Measurements from ENCODE around the gene KDSR.

GRCh38 chr18:63409301-63409700 lies 42.3 kb upstream of the KDSR start:
- TF ChIP-seq RAD21 (IDR thresholded peaks at IDR 0.05) = no peak
- TF ChIP-seq CTCF (IDR thresholded peaks at IDR 0.05; ENCODE audit: low read depth, low read length, missing input control) = no peak
- TF ChIP-seq YY1 (IDR thresholded peaks at IDR 0.05) = no peak
- TF ChIP-seq GABPA (IDR thresholded peaks at IDR 0.05 in 1 of 2, conservative IDR thresholded peaks at IDR 0.05 in 1 of 2) = no peak
- TF ChIP-seq TAF1 (conservative IDR thresholded peaks at IDR 0.05) = no peak
- no peak for TF ChIP-seq EGR1 (IDR thresholded peaks at IDR 0.05; ENCODE audit: low read depth in 2 of 2)
- TF ChIP-seq ZBTB33 (IDR thresholded peaks at IDR 0.05) = no peak
- TF ChIP-seq FOXA1 (IDR thresholded peaks at IDR 0.05) = no peak
- TF ChIP-seq MAX (IDR thresholded peaks at IDR 0.05) = no peak
- no peak for TF ChIP-seq RXRA (IDR thresholded peaks at IDR 0.05)
- no peak for TF ChIP-seq FOXA2 (IDR thresholded peaks at IDR 0.05)
- no peak for TF ChIP-seq SP1 (IDR thresholded peaks at IDR 0.05)
- TF ChIP-seq JUND (IDR thresholded peaks at IDR 0.05) = no peak

All from liver (tissue), 3 donors.